Osteoblast (primary cell): ENCODE data around the gene PKP3. TPM values are rescaled to one million over a fixed set of nuclear protein-coding genes. Genes with fewer than 3 reads are reported as not detected.

Experiments
- DNase-seq: peaks from one replicate; pipeline ENCODE4 v3.0.0; 2011; ENCODE audit warnings: low spot score, mixed read lengths; ENCODE audit not compliant: insufficient read length; ENCODE audit errors: missing footprints
- H2AFZ ChIP-seq: 2 replicates; pipeline ENCODE4 v1.6.0; 2011; ENCODE audit warnings: mild to moderate bottlenecking, low read length
- H3K27ac ChIP-seq: 2 replicates; pipeline ENCODE4 v1.5.1; 2011; ENCODE audit warnings: mild to moderate bottlenecking, low read depth, low read length, moderate library complexity
- H3K27me3 ChIP-seq: 2 replicates; pipeline ENCODE4 v1.6.0; 2012; ENCODE audit warnings: mild to moderate bottlenecking, control low read depth, inconsistent platforms, low read length, moderate library complexity; ENCODE audit not compliant: insufficient read depth
- H3K36me3 ChIP-seq: 2 replicates; pipeline ENCODE4 v1.5.1; 2011; ENCODE audit warnings: mild to moderate bottlenecking, low read length, control low read depth, moderate library complexity; ENCODE audit not compliant: insufficient read depth
- H3K4me1 ChIP-seq: 2 replicates; pipeline ENCODE4 v1.5.1; 2011; ENCODE audit warnings: mild to moderate bottlenecking, low read length, control low read depth, moderate library complexity; ENCODE audit not compliant: insufficient read depth
- H3K4me2 ChIP-seq: 2 replicates; pipeline ENCODE4 v1.6.0; 2011; ENCODE audit warnings: mild to moderate bottlenecking, low read length; ENCODE audit not compliant: insufficient read depth
- H3K4me3 ChIP-seq: fragments of 200-600 bp; sonication (generic); 3 replicates; pipeline ENCODE4 v1.5.1; 2012; ENCODE audit warnings: mild to moderate bottlenecking, low read length, inconsistent platforms; ENCODE audit not compliant: insufficient read depth
- H3K79me2 ChIP-seq: 2 replicates; pipeline ENCODE4 v1.6.0; 2012; ENCODE audit warnings: mild to moderate bottlenecking, low read length, control low read depth, inconsistent platforms; ENCODE audit not compliant: insufficient read depth
- H3K9me3 ChIP-seq: 2 replicates; pipeline ENCODE4 v1.5.1; 2011; ENCODE audit warnings: low read depth, low read length, control low read depth
- H4K20me1 ChIP-seq: 2 replicates; pipeline ENCODE4 v1.6.0; 2012; ENCODE audit warnings: mild to moderate bottlenecking, low read length, control low read depth; ENCODE audit not compliant: insufficient read depth
- CTCF ChIP-seq: IDR thresholded peaks from 2 replicates; pipeline ENCODE4 v1.5.1; 2011; ENCODE audit warnings: mild to moderate bottlenecking, low read depth, low read length, moderate library complexity; ENCODE audit errors: extremely low read depth
- total RNA-seq: library from RNA; depleted of rRNA; stranded (reverse); fragments of >200 nt; gene quantifications from 2 replicates; pipeline ENCODE4 v1.2.3, GENCODE V29; 2012

Gene PKP3
- total RNA-seq, 1 donor = 2.5 TPM

- Histone ChIP-seq H3K4me1 (peaks cover 4% of the 10 kb centered on the region), H2AFZ (no peak overlapping the region), H3K27ac (no peak overlapping the region), H3K4me3 (no peak overlapping the region), H3K9me3 (peaks cover 4% of the 10 kb centered on the region), H3K27me3 (peaks cover 3% of the 10 kb centered on the region), H3K4me2 (no peak overlapping the region), H3K36me3 (no peaks in the 10 kb centered on the region), H3K79me2 (no peaks in the 10 kb centered on the region), H4K20me1 (no peaks in the 10 kb centered on the region)
- DNase-seq = no peak
- no peak for TF ChIP-seq CTCF
Measured at GRCh38 chr11:383431-383830, 10.6 kb upstream of the PKP3 start.

- Histone ChIP-seq H2AFZ (no peak overlapping the region), H3K9me3 (peaks cover 4% of the 10 kb centered on the region), H3K27me3 (peaks cover 3% of the 10 kb centered on the region), H3K4me1 (peaks cover 4% of the 10 kb centered on the region), H3K4me3 (no peak overlapping the region), H3K36me3 (no peaks in the 10 kb centered on the region), H3K79me2 (no peaks in the 10 kb centered on the region), H4K20me1 (no peaks in the 10 kb centered on the region), H3K27ac (no peak overlapping the region), H3K4me2 (no peak overlapping the region)
- no peak for DNase-seq
- TF ChIP-seq CTCF = no peak
Measured at GRCh38 chr11:384511-384910, 9.5 kb upstream of the PKP3 start.

- H3K27me3 ChIP-seq = peaks cover 3% of the 10 kb centered on the region
Measured at GRCh38 chr11:385594-386351, 8.2 kb upstream of the PKP3 start.

More at GRCh38 chr11:385594-386351, 8.2 kb upstream of the PKP3 start:
- no peak for TF ChIP-seq CTCF
- Histone ChIP-seq H4K20me1 (no peaks in the 10 kb centered on the region), H3K4me1 (peaks cover 4% of the 10 kb centered on the region), H3K9me3 (peaks cover 4% of the 10 kb centered on the region), H2AFZ (no peak overlapping the region), H3K27ac (no peak overlapping the region), H3K79me2 (no peaks in the 10 kb centered on the region), H3K36me3 (no peaks in the 10 kb centered on the region), H3K4me2 (no peak overlapping the region), H3K4me3 (no peak overlapping the region)
- DNase-seq = no peak
